ENCODE measurements around the gene ULK4. TPM values are rescaled to one million over a fixed set of nuclear protein-coding genes. Genes with fewer than 3 reads are reported as not detected.

The ULK4 gene
- total and polyA plus RNA-seq, 2 of the 8 experiments (the other 6 are each of a cell fraction or from before 2014, with no cell fraction given) = 3.0 to 10.8 TPM

GRCh38 chr3:41418961-41419691 is 542.8 kb downstream of the ULK4 start (continued):
- no peak for TF ChIP-seq POLR2A (IDR thresholded peaks at IDR 0.05; ENCODE audit: control extremely low read depth in 1 of 2, low read depth in 2 of 2, low read length in 2 of 2)
- no peak for TF ChIP-seq EZH2 (IDR thresholded peaks at IDR 0.05; ENCODE audit: low read depth, low read length, severe bottlenecking)
- peak in 1 of 2 experiments; percentile 37; a peak in 1 of 4 replicates for TF ChIP-seq RAD21 (IDR thresholded peaks at IDR 0.05 in 1 of 2, conservative IDR thresholded peaks at IDR 0.05 in 1 of 2; ENCODE audit: low read depth in 2 of 2, low read length in 2 of 2)
- TF ChIP-seq RFX5 (IDR thresholded peaks at IDR 0.05; ENCODE audit: borderline replicate concordance, low read depth, low read length) = no peak

Data from H1 (cell line).